Upper lobe of left lung (tissue), 4 donors: ENCODE measurements around the gene LIPK.

Experiments used
- CTCF ChIP-seq, 6 experiments: fragments of 450-650 bp in 4 of 6; fragments of 200-600 bp in 2 of 6; sonication (generic) in 2 of 6; IDR thresholded peaks; one replicate each; pipeline ENCODE4 v1.5.1; 2016 to 2019; ENCODE audit warnings: antibody characterized with exemption in 6 of 6
- POLR2AphosphoS5 ChIP-seq, 2 donors: sonication (generic); formaldehyde crosslinking; IDR thresholded peaks; one replicate each; pipeline ENCODE4 v1.5.1; 2017; ENCODE audit warnings: antibody characterized with exemption in 2 of 2

DNA sequence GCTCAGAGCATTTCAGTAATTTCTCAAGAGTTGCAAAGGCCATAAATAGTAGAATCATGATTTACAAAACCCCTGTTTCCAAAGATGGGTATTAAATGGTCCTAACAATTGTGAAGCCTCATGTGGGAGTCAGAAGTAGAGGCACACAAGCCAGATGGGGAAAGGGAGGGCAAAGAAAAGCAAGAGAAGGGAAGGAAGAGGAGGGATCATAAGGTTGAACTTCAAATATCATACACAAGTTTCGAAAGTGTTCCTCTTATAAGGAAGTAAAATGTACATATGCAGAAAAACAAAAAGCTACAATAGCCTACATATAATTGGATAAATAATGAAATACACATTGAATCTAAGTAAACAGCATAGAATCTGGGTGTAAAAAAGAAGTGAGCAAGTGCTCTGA, 59.8 kb downstream of the LIPK start:
- TF ChIP-seq CTCF (IDR thresholded peaks at IDR 0.05) (no peak), POLR2AphosphoS5 (IDR thresholded peaks at IDR 0.05) (no peak)
